Loucy (cell line): Measurements from ENCODE around the gene ACAP1.

Experiments
- H2AFZ ChIP-seq: fragments of 200-600 bp; sonication (generic); 2 replicates; pipeline ENCODE4 v1.6.0; 2016; ENCODE audit warnings: antibody characterized with exemption, mild to moderate bottlenecking, low read length, moderate library complexity
- H3F3A ChIP-seq: fragments of 200-600 bp; 2 replicates; pipeline ENCODE4 v1.6.0; 2016; ENCODE audit warnings: antibody characterized with exemption, low read depth, mild to moderate bottlenecking
- H3K27me3 ChIP-seq: fragments of 200-600 bp; sonication (generic); 2 replicates; pipeline ENCODE4 v1.6.1; 2014; ENCODE audit warnings: low read length, mild to moderate bottlenecking; ENCODE audit not compliant: insufficient read depth, poor library complexity, severe bottlenecking
- H3K36me3 ChIP-seq: fragments of 200-600 bp; sonication (generic); 2 replicates; pipeline ENCODE4 v1.6.1; 2016; ENCODE audit warnings: low read length; ENCODE audit not compliant: insufficient read depth
- H3K4me1 ChIP-seq: fragments of 200-600 bp; sonication (generic); 2 replicates; pipeline ENCODE4 v1.5.1; 2014; ENCODE audit warnings: low read length, mild to moderate bottlenecking; ENCODE audit not compliant: insufficient read depth, poor library complexity, severe bottlenecking
- H3K4me2 ChIP-seq: fragments of 200-600 bp; sonication (generic); 2 replicates; pipeline ENCODE4 v1.6.0; 2014; ENCODE audit warnings: antibody characterized with exemption, low read length, low read depth, mild to moderate bottlenecking; ENCODE audit not compliant: poor library complexity, severe bottlenecking
- H3K4me3 ChIP-seq: fragments of 200-600 bp; sonication (generic); 2 replicates; pipeline ENCODE4 v1.5.1; 2014; ENCODE audit warnings: low read length, mild to moderate bottlenecking, mixed read lengths; ENCODE audit not compliant: poor library complexity, severe bottlenecking
- H3K79me2 ChIP-seq: fragments of 200-600 bp; sonication (generic); 2 replicates; pipeline ENCODE4 v1.6.1; 2014; ENCODE audit warnings: low read length; ENCODE audit not compliant: insufficient read depth
- H3K9ac ChIP-seq: fragments of 200-600 bp; sonication (generic); 2 replicates; pipeline ENCODE4 v1.6.0; 2014; ENCODE audit warnings: mild to moderate bottlenecking, low read depth, low read length, moderate library complexity; ENCODE audit not compliant: poor library complexity, severe bottlenecking
- H3K9me2 ChIP-seq: fragments of 200-600 bp; sonication (generic); replicated peaks from 2 replicates; pipeline ENCODE4 v1.6.1; 2016; ENCODE audit warnings: low read depth, low read length, mixed read lengths
- H3K9me3 ChIP-seq: fragments of 200-600 bp; sonication (generic); 2 replicates; pipeline ENCODE4 v1.6.1; 2014; ENCODE audit warnings: mild to moderate bottlenecking, antibody characterized with exemption, low read length, low read depth; ENCODE audit not compliant: insufficient read depth
- H4K20me1 ChIP-seq: fragments of 200-600 bp; sonication (generic); 2 replicates; pipeline ENCODE4 v1.6.0; 2014; ENCODE audit warnings: antibody characterized with exemption, low read length, mild to moderate bottlenecking; ENCODE audit not compliant: insufficient read depth, poor library complexity, severe bottlenecking
- CTCF ChIP-seq: fragments of 200-600 bp; sonication (generic); conservative IDR thresholded peaks from 2 replicates; pipeline ENCODE4 v1.5.1; 2014; ENCODE audit warnings: mild to moderate bottlenecking, antibody characterized with exemption, low read length
- EZH2phosphoT487 ChIP-seq: fragments of 200-600 bp; IDR thresholded peaks from 2 replicates; pipeline ENCODE4 v1.6.1; 2018; ENCODE audit warnings: antibody characterized with exemption, mild to moderate bottlenecking, moderate library complexity, borderline replicate concordance

ACAP1 gene

GRCh38 chr17:7290166-7290565, 46.2 kb upstream of the ACAP1 start:
- no peaks in the 10 kb centered on the region for H3K36me3 ChIP-seq
- no peak overlapping the region for H3K9ac ChIP-seq
- TF ChIP-seq CTCF (no peak), EZH2phosphoT487 (no peak)
- no peak overlapping the region for H3K4me3 ChIP-seq
- no peak overlapping the region for H3K4me2 ChIP-seq
- no peak overlapping the region for H2AFZ ChIP-seq
- H3K79me2 ChIP-seq: no peaks in the 10 kb centered on the region
- no peaks in the 10 kb centered on the region for H3K9me2 ChIP-seq
- H3F3A ChIP-seq: no peaks in the 10 kb centered on the region
- no peaks in the 10 kb centered on the region for H3K4me1 ChIP-seq
- H4K20me1 ChIP-seq: no peaks in the 10 kb centered on the region
- H3K27me3 ChIP-seq: no peaks in the 10 kb centered on the region
- H3K9me3 ChIP-seq: no peaks in the 10 kb centered on the region

- Histone ChIP-seq H4K20me1 (no peaks in the 10 kb centered on the region), H3K9me2 (no peaks in the 10 kb centered on the region), H3K79me2 (no peaks in the 10 kb centered on the region), H3K9me3 (no peaks in the 10 kb centered on the region), H3K9ac (no peak overlapping the region), H3K4me3 (no peak overlapping the region), H2AFZ (no peak overlapping the region), H3K36me3 (no peaks in the 10 kb centered on the region), H3K27me3 (no peaks in the 10 kb centered on the region), H3K4me2 (no peak overlapping the region), H3F3A (no peaks in the 10 kb centered on the region), H3K4me1 (no peaks in the 10 kb centered on the region)
- TF ChIP-seq EZH2phosphoT487: no peak
- no peak for TF ChIP-seq CTCF
Measured at GRCh38 chr17:7290685-7291084, 45.6 kb upstream of the ACAP1 start.

- no peaks in the 10 kb centered on the region for H3K9me2 ChIP-seq
- no peaks in the 10 kb centered on the region for H3K9me3 ChIP-seq
- TF ChIP-seq EZH2phosphoT487 (no peak), CTCF (no peak)
- H3K79me2 ChIP-seq: no peaks in the 10 kb centered on the region
- H3F3A ChIP-seq: no peaks in the 10 kb centered on the region
- no peaks in the 10 kb centered on the region for H3K27me3 ChIP-seq
- H2AFZ ChIP-seq: no peak overlapping the region
- H3K4me3 ChIP-seq: no peak overlapping the region
- H3K36me3 ChIP-seq: no peaks in the 10 kb centered on the region
- peaks cover 7% of the 10 kb centered on the region for H3K4me1 ChIP-seq
- no peak overlapping the region for H3K9ac ChIP-seq
- H3K4me2 ChIP-seq: no peak overlapping the region
- no peaks in the 10 kb centered on the region for H4K20me1 ChIP-seq
Measured at GRCh38 chr17:7292194-7292593, 44.1 kb upstream of the ACAP1 start.
